HepG2 (cell line): Measurements from ENCODE around the gene ZNF223. TPM values are rescaled to one million over a fixed set of nuclear protein-coding genes. Genes with fewer than 3 reads are reported as not detected.

Source experiments
- DR1 ChIP-seq: sonication (generic); formaldehyde crosslinking; IDR thresholded peaks from 2 replicates; pipeline ENCODE4 v1.8.0; 2021; ENCODE audit warnings: mild to moderate bottlenecking, missing genetic modification reagents, inconsistent platforms
- EZH2 ChIP-seq: conservative IDR thresholded peaks from 2 replicates; pipeline ENCODE4 v1.6.1; 2012; ENCODE audit warnings: mild to moderate bottlenecking, low read depth, low read length, moderate library complexity
- FLYWCH1 ChIP-seq: sonication (generic); formaldehyde crosslinking; IDR thresholded peaks from 2 replicates; pipeline ENCODE4 v1.8.1; 2023; ENCODE audit warnings: mild to moderate bottlenecking, missing genetic modification reagents
- GTF2F1 ChIP-seq: fragments of 150-350 bp; IDR thresholded peaks from 2 replicates; pipeline ENCODE4 v1.6.1; 2014; ENCODE audit warnings: low read length
- GZF1 ChIP-seq: sonication (generic); formaldehyde crosslinking; IDR thresholded peaks from 2 replicates; pipeline ENCODE4 v1.5.1; 2020; ENCODE audit warnings: mild to moderate bottlenecking, missing genetic modification reagents
- KDM1A ChIP-seq: IDR thresholded peaks from 2 replicates; pipeline ENCODE4 v1.6.1; 2016; ENCODE audit warnings: missing compliant biosample characterization
- KLF13 ChIP-seq: sonication (generic); formaldehyde crosslinking; IDR thresholded peaks from 2 replicates; pipeline ENCODE4 v1.4.0; 2020; ENCODE audit warnings: mild to moderate bottlenecking, missing genetic modification reagents
- KLF6 ChIP-seq: IDR thresholded peaks from 2 replicates; pipeline ENCODE4 v1.8.0; 2016; ENCODE audit warnings: missing biosample characterization, missing genetic modification reagents
- KMT2A ChIP-seq: sonication (generic); formaldehyde crosslinking; IDR thresholded peaks from 2 replicates; pipeline ENCODE4 v1.4.0; 2020; ENCODE audit warnings: missing genetic modification reagents
- NFAT5 ChIP-seq: sonication (generic); formaldehyde crosslinking; IDR thresholded peaks from 2 replicates; pipeline ENCODE4 v1.4.0; 2020; ENCODE audit warnings: missing genetic modification reagents
- RFXANK ChIP-seq: IDR thresholded peaks from 2 replicates; pipeline ENCODE4 v1.6.1; 2016
- SALL1 ChIP-seq: sonication (generic); formaldehyde crosslinking; IDR thresholded peaks from 2 replicates; pipeline ENCODE4 v1.8.0; 2022; ENCODE audit warnings: mild to moderate bottlenecking, missing genetic modification reagents
- SP4 ChIP-seq: sonication (generic); formaldehyde crosslinking; IDR thresholded peaks from 2 replicates; pipeline ENCODE4 v1.8.1; 2023; ENCODE audit warnings: mild to moderate bottlenecking, missing genetic modification reagents
- ZBTB43 ChIP-seq: sonication (generic); formaldehyde crosslinking; conservative IDR thresholded peaks from 2 replicates; pipeline ENCODE4 v1.4.0; 2020; ENCODE audit warnings: missing genetic modification reagents
- ZNF670 ChIP-seq: sonication (generic); formaldehyde crosslinking; IDR thresholded peaks from 2 replicates; pipeline ENCODE4 v1.8.0; 2022; ENCODE audit warnings: mild to moderate bottlenecking, missing genetic modification reagents, borderline replicate concordance
- polyA plus RNA-seq, 8 experiments: library from polyadenylated mRNA; depleted of rRNA in 3 of 8; stranded (reverse) in 7 of 8; unstranded in 1 of 8; fragments of >200 nt; fragmentation: Illumina TruSeq in 4 of 8; extraction: Trizol in 4 of 8; gene quantifications; 2 replicates each; pipeline versions ENCODE4 v1.2.1 to v1.2.3, GENCODE V29; 2011 to 2016; ENCODE audit warnings: low read depth in 4 of 8, missing spikeins in 1 of 8, mixed read lengths in 1 of 8; ENCODE audit not compliant: insufficient read depth in 1 of 8
- total RNA-seq, 5 experiments: library from RNA; depleted of rRNA; stranded (reverse); fragments of >200 nt; fragmentation: Illumina TruSeq; extraction: Trizol; gene quantifications; 2 replicates each; pipeline ENCODE4 v1.2.3, GENCODE V29; 2016; ENCODE audit warnings: low read depth in 1 of 5
- TF ChIP-seq, protein P1 (sequence below): sonication (generic); formaldehyde crosslinking; IDR thresholded peaks from 2 replicates; pipeline ENCODE4 v1.4.0; 2020; ENCODE audit warnings: missing genetic modification reagents
- TF ChIP-seq, protein P2 (sequence below): sonication (generic); formaldehyde crosslinking; IDR thresholded peaks from 2 replicates; pipeline ENCODE4 v1.5.1; 2020; ENCODE audit warnings: missing genetic modification reagents, mild to moderate bottlenecking, borderline replicate concordance
- TF ChIP-seq, protein P3 (sequence below): sonication (generic); formaldehyde crosslinking; IDR thresholded peaks from 2 replicates; pipeline ENCODE4 v1.5.1; 2020; ENCODE audit warnings: missing genetic modification reagents, mild to moderate bottlenecking, borderline replicate concordance

ZNF223 gene
- total and polyA plus RNA-seq, 2 of the 13 experiments (the other 11 are each of a cell fraction or from before 2014, with no cell fraction given): 2.0 to 4.8 TPM

GRCh38 chr19:44025217-44025936 is 26.5 kb upstream of the ZNF223 start, which contains the start of gene ZNF222 (continued):
- TF ChIP-seq NFAT5 (CRISPR knock-in tag) (no peak), ZNF670 (CRISPR knock-in tag) (no peak), KDM1A (no peak), KLF6 (CRISPR knock-in tag) (no peak), GZF1 (CRISPR knock-in tag) (no peak), KMT2A (CRISPR knock-in tag) (peak; percentile 48; the same call in 1 of the 2 replicates), FLYWCH1 (no peak), SP4 (CRISPR knock-in tag) (0 out of 2 replicates have a peak, but pooled peaks have one; percentile 28), SALL1 (CRISPR knock-in tag) (peak; percentile 35; the same call in 1 of the 2 replicates), GTF2F1 (no peak), ZBTB43 (CRISPR knock-in tag) (no peak), EZH2 (no peak), RFXANK (no peak), DR1 (CRISPR knock-in tag) (no peak), KLF13 (CRISPR knock-in tag) (no peak)
- TF ChIP-seq, protein P1, sequence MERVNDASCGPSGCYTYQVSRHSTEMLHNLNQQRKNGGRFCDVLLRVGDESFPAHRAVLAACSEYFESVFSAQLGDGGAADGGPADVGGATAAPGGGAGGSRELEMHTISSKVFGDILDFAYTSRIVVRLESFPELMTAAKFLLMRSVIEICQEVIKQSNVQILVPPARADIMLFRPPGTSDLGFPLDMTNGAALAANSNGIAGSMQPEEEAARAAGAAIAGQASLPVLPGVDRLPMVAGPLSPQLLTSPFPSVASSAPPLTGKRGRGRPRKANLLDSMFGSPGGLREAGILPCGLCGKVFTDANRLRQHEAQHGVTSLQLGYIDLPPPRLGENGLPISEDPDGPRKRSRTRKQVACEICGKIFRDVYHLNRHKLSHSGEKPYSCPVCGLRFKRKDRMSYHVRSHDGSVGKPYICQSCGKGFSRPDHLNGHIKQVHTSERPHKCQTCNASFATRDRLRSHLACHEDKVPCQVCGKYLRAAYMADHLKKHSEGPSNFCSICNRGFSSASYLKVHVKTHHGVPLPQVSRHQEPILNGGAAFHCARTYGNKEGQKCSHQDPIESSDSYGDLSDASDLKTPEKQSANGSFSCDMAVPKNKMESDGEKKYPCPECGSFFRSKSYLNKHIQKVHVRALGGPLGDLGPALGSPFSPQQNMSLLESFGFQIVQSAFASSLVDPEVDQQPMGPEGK: no peak
- TF ChIP-seq, protein P2, sequence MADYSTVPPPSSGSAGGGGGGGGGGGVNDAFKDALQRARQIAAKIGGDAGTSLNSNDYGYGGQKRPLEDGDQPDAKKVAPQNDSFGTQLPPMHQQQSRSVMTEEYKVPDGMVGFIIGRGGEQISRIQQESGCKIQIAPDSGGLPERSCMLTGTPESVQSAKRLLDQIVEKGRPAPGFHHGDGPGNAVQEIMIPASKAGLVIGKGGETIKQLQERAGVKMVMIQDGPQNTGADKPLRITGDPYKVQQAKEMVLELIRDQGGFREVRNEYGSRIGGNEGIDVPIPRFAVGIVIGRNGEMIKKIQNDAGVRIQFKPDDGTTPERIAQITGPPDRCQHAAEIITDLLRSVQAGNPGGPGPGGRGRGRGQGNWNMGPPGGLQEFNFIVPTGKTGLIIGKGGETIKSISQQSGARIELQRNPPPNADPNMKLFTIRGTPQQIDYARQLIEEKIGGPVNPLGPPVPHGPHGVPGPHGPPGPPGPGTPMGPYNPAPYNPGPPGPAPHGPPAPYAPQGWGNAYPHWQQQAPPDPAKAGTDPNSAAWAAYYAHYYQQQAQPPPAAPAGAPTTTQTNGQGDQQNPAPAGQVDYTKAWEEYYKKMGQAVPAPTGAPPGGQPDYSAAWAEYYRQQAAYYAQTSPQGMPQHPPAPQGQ (CRISPR knock-in tag): no peak
- TF ChIP-seq, protein P3, sequence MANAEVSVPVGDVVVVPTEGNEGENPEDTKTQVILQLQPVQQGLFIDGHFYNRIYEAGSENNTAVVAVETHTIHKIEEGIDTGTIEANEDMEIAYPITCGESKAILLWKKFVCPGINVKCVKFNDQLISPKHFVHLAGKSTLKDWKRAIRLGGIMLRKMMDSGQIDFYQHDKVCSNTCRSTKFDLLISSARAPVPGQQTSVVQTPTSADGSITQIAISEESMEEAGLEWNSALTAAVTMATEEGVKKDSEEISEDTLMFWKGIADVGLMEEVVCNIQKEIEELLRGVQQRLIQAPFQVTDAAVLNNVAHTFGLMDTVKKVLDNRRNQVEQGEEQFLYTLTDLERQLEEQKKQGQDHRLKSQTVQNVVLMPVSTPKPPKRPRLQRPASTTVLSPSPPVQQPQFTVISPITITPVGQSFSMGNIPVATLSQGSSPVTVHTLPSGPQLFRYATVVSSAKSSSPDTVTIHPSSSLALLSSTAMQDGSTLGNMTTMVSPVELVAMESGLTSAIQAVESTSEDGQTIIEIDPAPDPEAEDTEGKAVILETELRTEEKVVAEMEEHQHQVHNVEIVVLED: no peak; the same call in 1 of the 2 replicates
